Measurements from ENCODE around the gene LCN6. TPM values are rescaled to one million over a fixed set of nuclear protein-coding genes. Genes with fewer than 3 reads are reported as not detected.

LCN6 gene
- total RNA-seq, 1 experiment from 2014 or later, result not detected

GRCh38 chr9:136751814-136752213, 3.5 kb upstream of the LCN6 start:
- Mint-ChIP-seq H3K4me1 (no peaks in the 10 kb centered on the region), H3K9me3 (peaks cover 33% of the 10 kb centered on the region), H3K36me3 (peaks cover 11% of the 10 kb centered on the region), H3K27ac (no peak overlapping the region), H3K4me3 (no peak overlapping the region), H3K27me3 (ENCODE audit: low read depth) (peaks cover 3% of the 10 kb centered on the region; the same call in 1 of the 2 replicates)
- no peak for TF ChIP-seq NR3C1 (CRISPR knock-in tag; conservative IDR thresholded peaks at IDR 0.05; ENCODE audit: low read depth)
- no peak for TF ChIP-seq ATF1 (CRISPR knock-in tag; IDR thresholded peaks at IDR 0.05)
- TF ChIP-seq SP1 (CRISPR knock-in tag; conservative IDR thresholded peaks at IDR 0.05), result no peak
- TF ChIP-seq FOXP1 (CRISPR knock-in tag; IDR thresholded peaks at IDR 0.05; ENCODE audit: borderline replicate concordance), result no peak
- no peak for TF ChIP-seq ZNF532 (CRISPR knock-in tag; IDR thresholded peaks at IDR 0.05; ENCODE audit: borderline replicate concordance)
- no peak for TF ChIP-seq AR (CRISPR knock-in tag; IDR thresholded peaks at IDR 0.05)
- no peak for TF ChIP-seq GABPB1 (CRISPR knock-in tag; IDR thresholded peaks at IDR 0.05)
- TF ChIP-seq MXD4 (CRISPR knock-in tag; IDR thresholded peaks at IDR 0.05; ENCODE audit: borderline replicate concordance), result no peak
- no peak for TF ChIP-seq PREB (CRISPR knock-in tag; IDR thresholded peaks at IDR 0.05; ENCODE audit: borderline replicate concordance)
- no peak for TF ChIP-seq ETV6 (CRISPR knock-in tag; IDR thresholded peaks at IDR 0.05)
- DNase-seq (ENCODE audit: low spot score) (no peak), ATAC-seq (no peak)
- CTCF ChIA-PET, result no interaction called here
- POLR2A ChIA-PET, result no interaction called here

- no peak for DNase-seq (ENCODE audit: low spot score)
- H3K27ac Mint-ChIP-seq, result no peak overlapping the region
- CTCF ChIA-PET, result no interaction called here
- no peak for ATAC-seq
- H3K27me3 Mint-ChIP-seq (ENCODE audit: low read depth), result peaks cover 3% of the 10 kb centered on the region; the same call in 1 of the 2 replicates
- H3K4me3 Mint-ChIP-seq, result no peak overlapping the region
- POLR2A ChIA-PET, result no interaction called here
- TF ChIP-seq IRF1 (CRISPR knock-in tag; IDR thresholded peaks at IDR 0.05) (no peak), CREB1 (CRISPR knock-in tag; IDR thresholded peaks at IDR 0.05) (no peak), ATF3 (CRISPR knock-in tag; conservative IDR thresholded peaks at IDR 0.05) (no peak), SOX15 (CRISPR knock-in tag; IDR thresholded peaks at IDR 0.05) (no peak), ETV6 (CRISPR knock-in tag; IDR thresholded peaks at IDR 0.05) (no peak), E2F1 (CRISPR knock-in tag; IDR thresholded peaks at IDR 0.05) (no peak)
- H3K9me3 Mint-ChIP-seq, result peaks cover 29% of the 10 kb centered on the region
- H3K4me1 Mint-ChIP-seq, result no peaks in the 10 kb centered on the region
- H3K36me3 Mint-ChIP-seq, result peaks cover 11% of the 10 kb centered on the region
Observed at GRCh38 chr9:136751244-136751643, 2.9 kb upstream of the LCN6 start.

All from WTC11 (cell line).